Kidney epithelial cell (primary cell): ENCODE data around the gene AJAP1. TPM values are rescaled to one million over a fixed set of nuclear protein-coding genes. Genes with fewer than 3 reads are reported as not detected.

Experiments
- DNase-seq: peaks from one replicate; pipeline ENCODE4 v3.0.0-alpha.2; 2010; ENCODE audit warnings: low read depth
- H3K27me3 ChIP-seq: 2 replicates; pipeline ENCODE4 v1.6.0; 2011; ENCODE audit warnings: low read length; ENCODE audit not compliant: control insufficient read depth, insufficient read depth
- H3K36me3 ChIP-seq: 2 replicates; pipeline ENCODE4 v1.5.1; 2011; ENCODE audit warnings: low read length; ENCODE audit not compliant: control insufficient read depth, insufficient read depth
- H3K4me3 ChIP-seq: 2 replicates; pipeline ENCODE4 v1.5.1; 2011; ENCODE audit warnings: low read depth, mild to moderate bottlenecking, control low read depth, low read length
- CTCF ChIP-seq: IDR thresholded peaks from 2 replicates; pipeline ENCODE4 v1.5.1; 2011; ENCODE audit warnings: mild to moderate bottlenecking, moderate library complexity, low read length, control low read depth, inconsistent platforms; ENCODE audit not compliant: insufficient read depth, poor library complexity, severe bottlenecking
- total RNA-seq: library from RNA; depleted of rRNA; stranded (reverse); fragments of >200 nt; gene quantifications from 2 replicates; pipeline ENCODE4 v1.2.3, GENCODE V29; 2015

Gene AJAP1
- total RNA-seq, 1 donor from 2014 or later = 0.67 TPM

- Histone ChIP-seq H3K27me3 (no peaks in the 10 kb centered on the region), H3K4me3 (no peak overlapping the region), H3K36me3 (no peaks in the 10 kb centered on the region)
- no peak for TF ChIP-seq CTCF
- no peak for DNase-seq
Measured at GRCh38 chr1:4682607-4683220, 28.3 kb downstream of the AJAP1 start.

- Histone ChIP-seq H3K4me3 (no peak overlapping the region), H3K27me3 (no peaks in the 10 kb centered on the region), H3K36me3 (no peaks in the 10 kb centered on the region)
- no peak for DNase-seq
- no peak for TF ChIP-seq CTCF
Measured at GRCh38 chr1:4684136-4684535, 29.7 kb downstream of the AJAP1 start.

- no peaks in the 10 kb centered on the region for H3K27me3 ChIP-seq
- H3K4me3 ChIP-seq = no peak overlapping the region
- TF ChIP-seq CTCF = no peak
- no peak for DNase-seq
- H3K36me3 ChIP-seq = no peaks in the 10 kb centered on the region
Measured at GRCh38 chr1:4684864-4685522, 30.6 kb downstream of the AJAP1 start.

- Histone ChIP-seq H3K27me3 (no peaks in the 10 kb centered on the region), H3K4me3 (no peak overlapping the region), H3K36me3 (no peaks in the 10 kb centered on the region)
- no peak for TF ChIP-seq CTCF
- DNase-seq = no peak
Measured at GRCh38 chr1:4685523-4685865, 31.1 kb downstream of the AJAP1 start.

GRCh38 chr1:4687943-4688342 lies 33.5 kb downstream of the AJAP1 start:
- no peak for DNase-seq
- no peak overlapping the region for H3K4me3 ChIP-seq
- TF ChIP-seq CTCF = no peak
- no peaks in the 10 kb centered on the region for H3K36me3 ChIP-seq
- H3K27me3 ChIP-seq = no peaks in the 10 kb centered on the region
